GM19455 (cell line): Measurements from ENCODE around the gene PI16.
"Not testable (repeated sequence)": the region's sequence is repeated elsewhere in the genome, so short reads cannot be mapped to it uniquely, and the experiment has no call there.

Experiments
- ATAC-seq: cut with Tn5 transposase; IDR thresholded peaks from one replicate; pipeline ENCODE4 v1.9.1; 2021; ENCODE audit not compliant: unreplicated experiment

PI16 gene

GRCh38 chr6:36927691-36928546, 26.6 kb upstream of the PI16 start:
- ATAC-seq = no peak

GRCh38 chr6:36928547-36928918, 26.0 kb upstream of the PI16 start:
- no peak for ATAC-seq

GRCh38 chr6:36929152-36929551, 25.4 kb upstream of the PI16 start:
- no peak for ATAC-seq

DNA sequence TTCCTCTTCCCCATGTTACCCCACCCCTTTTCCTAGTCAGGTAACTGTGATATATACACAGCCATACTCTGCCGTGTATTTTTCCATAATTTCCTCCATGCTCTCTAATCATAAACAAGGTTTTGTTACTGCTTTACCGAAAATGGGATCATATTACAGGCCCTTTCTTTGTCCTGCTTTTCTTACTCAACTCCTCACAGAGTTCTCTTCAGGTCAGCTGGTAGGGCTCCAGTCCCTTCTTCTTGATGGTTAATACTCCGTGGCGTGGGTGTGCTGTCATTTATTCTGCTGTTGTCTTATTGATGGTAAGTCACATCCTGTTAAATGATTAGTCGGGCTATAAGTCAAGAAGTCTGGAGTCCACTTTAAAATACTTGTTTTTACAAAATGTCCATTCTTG, 24.9 kb upstream of the PI16 start:
- ATAC-seq = no peak

- no peak for ATAC-seq
Observed at GRCh38 chr6:36930483-36930882, 24.1 kb upstream of the PI16 start.

- ATAC-seq = no peak
Observed at GRCh38 chr6:36933102-36933501, 21.4 kb upstream of the PI16 start.

DNA sequence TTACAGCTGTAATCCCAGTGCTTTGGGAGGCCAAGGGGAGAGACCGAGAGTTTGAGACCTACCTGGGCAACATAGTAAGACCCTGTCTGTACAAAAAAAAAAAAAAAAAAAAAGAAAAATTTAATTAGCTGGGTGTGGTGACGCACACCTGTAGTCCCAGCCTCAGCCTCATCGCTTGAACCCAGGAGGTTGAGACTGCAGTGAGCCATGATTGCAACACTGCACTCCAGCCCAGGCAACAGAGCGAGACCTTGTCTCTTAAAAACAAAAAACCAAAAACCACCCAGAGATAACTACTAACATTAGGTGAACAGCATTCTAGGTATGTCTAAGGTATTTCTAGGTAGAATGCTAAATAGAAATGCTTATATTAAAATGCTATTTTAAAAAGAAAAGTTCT, 21.0 kb upstream of the PI16 start:
- no peak for ATAC-seq

- no peak for ATAC-seq
Observed at GRCh38 chr6:36934901-36935300, 19.6 kb upstream of the PI16 start.

DNA sequence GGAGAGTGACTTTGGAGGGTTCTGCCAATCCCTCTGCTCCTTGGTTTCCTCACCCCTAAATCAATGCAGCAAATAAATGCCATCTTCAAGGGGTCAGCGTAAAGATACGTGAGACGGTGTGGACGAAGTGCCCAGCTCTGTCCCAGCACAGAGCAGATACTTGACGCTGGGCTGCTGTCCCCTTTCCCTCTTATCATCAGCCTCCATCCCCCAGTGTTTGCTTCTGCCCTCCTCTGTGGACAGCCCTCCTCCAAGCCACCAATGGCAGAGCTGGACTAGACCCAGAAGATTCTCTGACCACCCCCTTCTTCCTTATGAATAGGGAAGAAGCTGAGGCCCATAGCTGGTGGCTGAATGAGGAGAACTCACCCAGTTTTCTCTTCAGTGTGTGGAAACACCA, 17.7 kb upstream of the PI16 start:
- ATAC-seq = no peak

GRCh38 chr6:36937896-36938295, 16.6 kb upstream of the PI16 start:
- no peak for ATAC-seq

DNA sequence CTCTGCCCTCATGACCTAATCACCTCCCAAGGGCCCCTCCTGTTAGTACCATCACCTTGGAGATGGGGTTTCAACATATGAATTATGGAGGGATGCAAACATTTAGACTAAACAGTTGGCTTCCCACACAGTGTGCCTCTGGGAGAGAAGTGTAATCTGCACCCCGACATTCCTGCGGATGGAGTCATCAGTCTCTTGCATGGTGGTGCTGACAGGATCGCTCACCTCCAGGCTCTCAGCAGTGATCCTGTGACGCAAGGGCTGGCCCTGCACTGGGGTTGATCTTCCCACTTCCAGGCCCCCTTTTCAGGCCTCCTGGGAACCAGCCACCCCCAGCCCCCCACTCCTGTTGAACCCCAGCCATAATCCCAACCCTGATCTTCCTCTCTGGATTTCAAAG, 16.0 kb upstream of the PI16 start:
- ATAC-seq = no peak

DNA sequence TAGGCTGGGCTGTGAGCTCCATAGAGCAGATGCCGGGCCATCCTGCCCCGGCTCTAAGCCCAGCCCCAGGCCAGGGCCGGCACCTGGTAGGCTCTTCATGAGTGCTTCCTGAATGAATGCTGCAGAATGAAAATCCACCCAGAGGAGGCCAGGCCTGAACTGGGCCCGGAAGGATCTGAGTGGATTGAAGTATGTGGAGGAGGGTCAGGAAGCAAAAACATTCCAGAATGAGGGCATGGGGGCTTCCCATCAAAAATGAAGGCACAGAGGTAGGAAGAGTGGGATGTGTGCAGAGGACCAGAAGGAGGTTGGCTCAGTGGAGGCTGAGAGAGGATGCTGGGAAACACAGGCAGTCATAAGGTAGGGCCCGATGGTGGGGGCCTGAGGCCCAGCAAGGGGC, 15.5 kb upstream of the PI16 start:
- not testable (repeated sequence) for ATAC-seq

GRCh38 chr6:36940027-36940426, 14.5 kb upstream of the PI16 start:
- ATAC-seq = no peak

- ATAC-seq = not testable (repeated sequence)
Observed at GRCh38 chr6:36941561-36941960, 13.0 kb upstream of the PI16 start.

- not testable (repeated sequence) for ATAC-seq
Observed at GRCh38 chr6:36942329-36942728, 12.2 kb upstream of the PI16 start.

- no peak for ATAC-seq
Observed at GRCh38 chr6:36944650-36945049, 9.9 kb upstream of the PI16 start.

DNA sequence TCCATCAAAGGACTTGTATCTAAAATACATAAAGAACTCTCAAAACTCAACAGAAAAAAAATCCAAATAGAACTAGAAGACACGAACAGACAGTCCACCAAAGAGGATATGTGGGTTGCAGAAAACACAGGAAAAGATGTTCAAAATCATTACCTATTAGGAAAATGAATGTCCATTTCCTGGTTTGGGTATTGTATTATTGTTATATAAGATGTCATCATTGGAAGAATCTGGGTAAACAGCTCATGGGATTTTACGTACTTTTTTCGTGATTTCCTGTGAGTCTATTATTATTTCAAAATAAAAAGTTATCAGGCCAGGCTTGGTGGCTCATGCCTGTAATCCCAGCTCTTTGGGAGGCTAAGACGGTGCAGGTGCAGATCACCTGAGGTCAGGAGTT, 9.2 kb upstream of the PI16 start:
- no peak for ATAC-seq

- no peak for ATAC-seq
Observed at GRCh38 chr6:36946526-36946925, 8.0 kb upstream of the PI16 start.

GRCh38 chr6:36947570-36948351, 6.8 kb upstream of the PI16 start:
- ATAC-seq = no peak

DNA sequence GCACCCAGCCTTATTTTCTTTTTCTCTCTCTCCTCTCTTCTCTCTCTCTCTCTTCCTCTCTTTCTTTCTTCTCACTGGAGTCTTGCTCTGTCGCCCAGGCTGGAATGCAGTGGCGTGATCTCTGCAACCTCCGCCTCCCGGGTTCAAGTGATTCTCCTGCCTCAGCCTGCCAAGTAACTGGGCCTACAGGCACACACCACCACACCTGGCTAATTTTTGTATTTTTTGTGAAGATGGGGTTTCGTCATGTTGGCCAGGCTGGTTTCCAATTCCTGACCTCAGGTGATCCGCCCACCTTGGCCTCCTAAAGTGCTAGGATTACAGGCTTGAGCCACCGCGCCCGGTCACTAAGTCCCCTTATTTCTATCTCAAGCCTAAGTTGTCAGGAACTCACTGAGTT, 5.5 kb upstream of the PI16 start:
- ATAC-seq = not testable (repeated sequence)

- no peak for ATAC-seq
Observed at GRCh38 chr6:36949636-36950035, 4.9 kb upstream of the PI16 start.

DNA sequence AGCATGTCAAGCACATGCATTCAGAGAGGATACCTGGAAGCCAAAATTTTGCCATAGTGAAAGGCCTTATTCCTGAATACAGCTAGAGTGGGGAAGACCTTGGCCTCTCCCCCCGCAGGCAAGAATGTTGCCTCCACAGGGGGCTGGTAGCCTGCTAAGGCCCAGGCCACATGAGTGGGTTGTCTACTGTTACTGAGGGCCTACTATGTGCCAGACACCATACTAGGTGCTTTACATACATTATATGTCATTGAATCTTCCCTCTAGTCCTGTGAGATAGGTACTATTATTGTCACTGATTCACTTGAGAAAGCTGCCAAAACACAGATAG, 642 bp upstream of the PI16 start:
- no peak for ATAC-seq

- ATAC-seq = no peak
Observed at GRCh38 chr6:36955136-36955535, 598 bp downstream of the PI16 start.
